Measurements from ENCODE around the gene ATRNL1.

DNA sequence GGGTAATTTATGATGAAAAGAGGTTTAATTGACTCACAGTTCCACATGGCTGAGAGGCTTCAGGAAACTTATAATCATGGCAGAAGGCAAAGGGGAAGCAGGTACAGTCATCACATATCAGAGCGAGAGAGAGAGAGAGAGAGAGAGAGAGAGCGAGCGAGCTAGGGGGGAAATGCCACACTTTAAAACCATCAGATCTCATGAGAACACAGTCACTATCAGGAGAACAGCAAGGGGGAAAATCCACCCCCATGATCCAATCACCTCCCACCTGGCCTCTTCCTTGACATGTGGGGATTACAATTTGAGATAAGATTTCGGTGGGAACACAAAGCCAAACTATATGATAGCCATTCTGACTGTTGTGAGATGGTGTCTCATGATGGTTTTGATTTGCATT lies 603.6 kb downstream of the ATRNL1 start:
- TF ChIP-seq, protein P1, sequence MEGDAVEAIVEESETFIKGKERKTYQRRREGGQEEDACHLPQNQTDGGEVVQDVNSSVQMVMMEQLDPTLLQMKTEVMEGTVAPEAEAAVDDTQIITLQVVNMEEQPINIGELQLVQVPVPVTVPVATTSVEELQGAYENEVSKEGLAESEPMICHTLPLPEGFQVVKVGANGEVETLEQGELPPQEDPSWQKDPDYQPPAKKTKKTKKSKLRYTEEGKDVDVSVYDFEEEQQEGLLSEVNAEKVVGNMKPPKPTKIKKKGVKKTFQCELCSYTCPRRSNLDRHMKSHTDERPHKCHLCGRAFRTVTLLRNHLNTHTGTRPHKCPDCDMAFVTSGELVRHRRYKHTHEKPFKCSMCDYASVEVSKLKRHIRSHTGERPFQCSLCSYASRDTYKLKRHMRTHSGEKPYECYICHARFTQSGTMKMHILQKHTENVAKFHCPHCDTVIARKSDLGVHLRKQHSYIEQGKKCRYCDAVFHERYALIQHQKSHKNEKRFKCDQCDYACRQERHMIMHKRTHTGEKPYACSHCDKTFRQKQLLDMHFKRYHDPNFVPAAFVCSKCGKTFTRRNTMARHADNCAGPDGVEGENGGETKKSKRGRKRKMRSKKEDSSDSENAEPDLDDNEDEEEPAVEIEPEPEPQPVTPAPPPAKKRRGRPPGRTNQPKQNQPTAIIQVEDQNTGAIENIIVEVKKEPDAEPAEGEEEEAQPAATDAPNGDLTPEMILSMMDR (IDR thresholded peaks at IDR 0.05) = no peak
- TF ChIP-seq POLR2A (IDR thresholded peaks at IDR 0.05) = no peak
